Astrocyte (in vitro differentiated cells and primary cell): ENCODE results near the gene ADGRF1. TPM values are rescaled to one million over a fixed set of nuclear protein-coding genes. Genes with fewer than 3 reads are reported as not detected.

ENCODE experiments used
- DNase-seq: peaks from one replicate; pipeline ENCODE4 v3.0.0-alpha.2; 2010; ENCODE audit warnings: low read depth
- FAIRE-seq: peaks from 2 replicates; lab custom pipeline; 2011; peaks lifted over from hg19 to GRCh38; lab: Jason Lieb, UNC
- H2AFZ ChIP-seq: 2 replicates; pipeline ENCODE4 v1.6.0; 2012; ENCODE audit warnings: low read depth, low read length, inconsistent platforms
- H3K27ac ChIP-seq: 2 replicates; pipeline ENCODE4 v1.5.1; 2011; ENCODE audit warnings: low read depth, low read length, inconsistent platforms
- H3K27me3 ChIP-seq: 2 replicates; pipeline ENCODE4 v1.6.0; 2011; ENCODE audit warnings: low read length, inconsistent platforms; ENCODE audit not compliant: insufficient read depth
- H3K36me3 ChIP-seq: 2 replicates; pipeline ENCODE4 v1.5.1; 2011; ENCODE audit warnings: low read length, inconsistent platforms; ENCODE audit not compliant: insufficient read depth
- H3K4me1 ChIP-seq: 2 replicates; pipeline ENCODE4 v1.5.1; 2011; ENCODE audit warnings: low read length, inconsistent platforms; ENCODE audit not compliant: insufficient read depth
- H3K4me2 ChIP-seq: 2 replicates; pipeline ENCODE4 v1.6.0; 2012; ENCODE audit warnings: low read length, inconsistent platforms
- H3K4me3 ChIP-seq: 2 replicates; pipeline ENCODE4 v1.5.1; 2011; ENCODE audit warnings: low read depth, mild to moderate bottlenecking, low read length, inconsistent platforms; ENCODE audit not compliant: insufficient read depth
- H3K79me2 ChIP-seq: 2 replicates; pipeline ENCODE4 v1.6.0; 2012; ENCODE audit warnings: mild to moderate bottlenecking, low read length, inconsistent platforms; ENCODE audit not compliant: insufficient read depth
- H3K9ac ChIP-seq: 2 replicates; pipeline ENCODE4 v1.6.0; 2012; ENCODE audit warnings: mild to moderate bottlenecking, low read length, inconsistent platforms
- H3K9me3 ChIP-seq: 2 replicates; pipeline ENCODE4 v1.5.1; 2012; ENCODE audit warnings: low read depth, mild to moderate bottlenecking, low read length, inconsistent platforms; ENCODE audit not compliant: insufficient read depth
- H4K20me1 ChIP-seq: 2 replicates; pipeline ENCODE4 v1.6.0; 2012; ENCODE audit warnings: low read length, inconsistent platforms; ENCODE audit not compliant: insufficient read depth
- H3K27ac Mint-ChIP-seq: one replicate; pipeline ENCODE4 v1.8.0; 2021; ENCODE audit warnings: mild to moderate bottlenecking, mixed read lengths; ENCODE audit not compliant: unreplicated experiment
- H3K27me3 Mint-ChIP-seq: one replicate; pipeline ENCODE4 v1.8.0; 2021; ENCODE audit warnings: low read depth, mixed read lengths; ENCODE audit not compliant: unreplicated experiment
- H3K36me3 Mint-ChIP-seq: one replicate; pipeline ENCODE4 v1.8.0; 2021; ENCODE audit warnings: low read depth, mixed read lengths; ENCODE audit not compliant: unreplicated experiment
- H3K4me1 Mint-ChIP-seq: one replicate; pipeline ENCODE4 v1.8.0; 2021; ENCODE audit warnings: low read depth, mixed read lengths; ENCODE audit not compliant: unreplicated experiment
- H3K4me3 Mint-ChIP-seq: one replicate; pipeline ENCODE4 v1.8.0; 2021; ENCODE audit warnings: mild to moderate bottlenecking, moderate library complexity, mixed read lengths; ENCODE audit not compliant: unreplicated experiment
- H3K9me3 Mint-ChIP-seq: one replicate; pipeline ENCODE4 v1.8.0; 2021; ENCODE audit warnings: mild to moderate bottlenecking, mixed read lengths; ENCODE audit not compliant: unreplicated experiment
- EZH2 ChIP-seq: IDR thresholded peaks from 2 replicates; pipeline ENCODE4 v1.6.1; 2012; ENCODE audit warnings: mild to moderate bottlenecking, low read length, inconsistent platforms; ENCODE audit not compliant: insufficient read depth
- total RNA-seq: library from RNA; stranded (reverse); gene quantifications from 2 replicates; pipeline ENCODE4 v1.2.1, GENCODE V29; 2021
- TF ChIP-seq, protein P1 (sequence below): IDR thresholded peaks from 2 replicates; pipeline ENCODE4 v1.5.1; 2011; ENCODE audit warnings: low read depth, mild to moderate bottlenecking, inconsistent platforms, low read length, moderate library complexity; ENCODE audit not compliant: insufficient read depth

The ADGRF1 gene
- total RNA-seq, 1 donor from 2014 or later, result 0.25 TPM

DNA sequence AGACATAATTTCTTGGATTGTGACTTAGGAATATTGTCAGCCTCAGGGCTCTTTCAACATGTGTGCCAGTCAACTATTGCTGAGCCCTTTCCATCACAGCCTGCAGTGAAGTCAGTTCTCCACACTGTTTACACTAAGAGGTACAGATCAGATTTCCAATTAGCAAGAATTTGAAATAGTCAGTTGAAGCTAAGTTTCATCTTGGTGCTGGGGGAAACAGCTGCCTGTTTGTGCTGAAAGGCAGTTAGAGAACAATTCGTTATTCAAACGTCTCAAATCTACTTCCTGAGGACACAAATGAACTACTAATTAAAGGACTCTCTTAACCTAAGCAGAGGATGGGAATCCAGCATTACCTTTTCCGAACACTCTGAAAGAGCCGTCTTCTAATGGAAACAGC is 25.9 kb downstream of the ADGRF1 start:
- Histone ChIP-seq H3K36me3 (no peaks in the 10 kb centered on the region), H3K9ac (no peak overlapping the region), H3K4me2 (no peak overlapping the region), H2AFZ (no peak overlapping the region), H3K4me3 (no peak overlapping the region), H3K4me1 (no peaks in the 10 kb centered on the region), H3K27me3 (no peaks in the 10 kb centered on the region), H3K79me2 (no peaks in the 10 kb centered on the region), H3K27ac (no peak overlapping the region), H3K9me3 (no peaks in the 10 kb centered on the region), H4K20me1 (no peaks in the 10 kb centered on the region)
- Mint-ChIP-seq H3K36me3 (no peaks in the 10 kb centered on the region), H3K9me3 (no peaks in the 10 kb centered on the region), H3K27me3 (no peaks in the 10 kb centered on the region), H3K4me1 (peaks cover 9% of the 10 kb centered on the region), H3K4me3 (no peak overlapping the region), H3K27ac (no peak overlapping the region)
- TF ChIP-seq, protein P1, sequence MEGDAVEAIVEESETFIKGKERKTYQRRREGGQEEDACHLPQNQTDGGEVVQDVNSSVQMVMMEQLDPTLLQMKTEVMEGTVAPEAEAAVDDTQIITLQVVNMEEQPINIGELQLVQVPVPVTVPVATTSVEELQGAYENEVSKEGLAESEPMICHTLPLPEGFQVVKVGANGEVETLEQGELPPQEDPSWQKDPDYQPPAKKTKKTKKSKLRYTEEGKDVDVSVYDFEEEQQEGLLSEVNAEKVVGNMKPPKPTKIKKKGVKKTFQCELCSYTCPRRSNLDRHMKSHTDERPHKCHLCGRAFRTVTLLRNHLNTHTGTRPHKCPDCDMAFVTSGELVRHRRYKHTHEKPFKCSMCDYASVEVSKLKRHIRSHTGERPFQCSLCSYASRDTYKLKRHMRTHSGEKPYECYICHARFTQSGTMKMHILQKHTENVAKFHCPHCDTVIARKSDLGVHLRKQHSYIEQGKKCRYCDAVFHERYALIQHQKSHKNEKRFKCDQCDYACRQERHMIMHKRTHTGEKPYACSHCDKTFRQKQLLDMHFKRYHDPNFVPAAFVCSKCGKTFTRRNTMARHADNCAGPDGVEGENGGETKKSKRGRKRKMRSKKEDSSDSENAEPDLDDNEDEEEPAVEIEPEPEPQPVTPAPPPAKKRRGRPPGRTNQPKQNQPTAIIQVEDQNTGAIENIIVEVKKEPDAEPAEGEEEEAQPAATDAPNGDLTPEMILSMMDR, result no peak
- TF ChIP-seq EZH2, result no peak
- DNase-seq (no peak), FAIRE-seq (no peak)

DNA sequence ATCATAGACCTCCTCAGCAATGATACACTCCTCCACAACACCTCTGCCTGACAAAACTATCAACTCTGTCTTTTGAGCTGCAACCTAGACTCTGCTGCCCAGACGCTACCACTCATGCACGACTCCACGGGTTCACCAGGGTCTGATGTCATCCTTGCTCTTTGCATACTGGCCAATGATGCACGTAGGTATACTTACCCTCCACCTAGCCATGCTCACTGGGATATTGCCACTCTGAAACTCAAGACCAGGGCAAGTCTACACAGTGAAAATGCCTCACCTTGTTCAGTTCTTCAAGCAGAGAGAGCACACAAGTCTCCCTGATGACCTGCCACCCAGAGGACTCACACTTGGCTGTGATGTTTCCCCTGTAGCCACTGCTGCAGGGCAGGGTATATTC is 27.7 kb downstream of the ADGRF1 start:
- Histone ChIP-seq H3K36me3 (no peaks in the 10 kb centered on the region), H3K9ac (no peak overlapping the region), H2AFZ (no peak overlapping the region), H3K27me3 (no peaks in the 10 kb centered on the region), H3K27ac (no peak overlapping the region), H3K4me2 (no peak overlapping the region), H3K4me3 (no peak overlapping the region), H3K4me1 (no peaks in the 10 kb centered on the region), H3K79me2 (no peaks in the 10 kb centered on the region), H4K20me1 (no peaks in the 10 kb centered on the region), H3K9me3 (no peaks in the 10 kb centered on the region)
- Mint-ChIP-seq H3K27ac (no peak overlapping the region), H3K27me3 (no peaks in the 10 kb centered on the region), H3K36me3 (no peaks in the 10 kb centered on the region), H3K4me1 (peaks cover 9% of the 10 kb centered on the region), H3K4me3 (no peak overlapping the region), H3K9me3 (no peaks in the 10 kb centered on the region)
- FAIRE-seq (no peak), DNase-seq (no peak)
- TF ChIP-seq, protein P1, result no peak
- TF ChIP-seq EZH2, result no peak

DNA sequence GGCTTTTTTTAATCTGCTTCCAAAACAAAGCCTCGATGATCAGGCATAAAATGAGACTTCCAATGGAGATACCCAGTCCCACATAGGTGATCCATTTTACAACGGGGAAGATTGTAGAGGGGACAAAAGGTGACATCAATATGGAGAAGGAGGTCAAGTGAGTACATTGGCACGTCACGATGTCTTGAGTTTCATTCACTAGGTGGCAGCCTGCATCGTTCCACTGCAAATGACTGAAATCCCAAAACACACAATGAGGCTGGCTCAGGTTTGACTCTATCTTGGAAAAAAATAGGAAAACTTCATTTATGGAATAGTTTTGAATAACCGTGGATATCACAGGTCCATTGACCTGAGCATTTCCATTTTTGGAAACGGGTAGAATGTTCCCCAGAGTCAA is 32.5 kb downstream of the ADGRF1 start:
- Histone ChIP-seq H3K4me2 (no peak overlapping the region), H3K79me2 (no peaks in the 10 kb centered on the region), H3K4me1 (no peaks in the 10 kb centered on the region), H3K27me3 (no peaks in the 10 kb centered on the region), H3K27ac (no peak overlapping the region), H4K20me1 (no peaks in the 10 kb centered on the region), H2AFZ (no peak overlapping the region), H3K9me3 (no peaks in the 10 kb centered on the region), H3K4me3 (no peak overlapping the region), H3K9ac (no peak overlapping the region), H3K36me3 (no peaks in the 10 kb centered on the region)
- DNase-seq (no peak), FAIRE-seq (no peak)
- H3K4me3 Mint-ChIP-seq, result no peak overlapping the region
- TF ChIP-seq, protein P1, result no peak
- TF ChIP-seq EZH2, result no peak
- no peaks in the 10 kb centered on the region for H3K27me3 Mint-ChIP-seq
- H3K36me3 Mint-ChIP-seq, result no peaks in the 10 kb centered on the region
- H3K4me1 Mint-ChIP-seq, result peaks cover 16% of the 10 kb centered on the region
- no peaks in the 10 kb centered on the region for H3K9me3 Mint-ChIP-seq
- H3K27ac Mint-ChIP-seq, result no peak overlapping the region
